HEK293T (cell line): ENCODE data around the gene NUDT16L1.
A peak's percentile ranks its signal among the peaks of the same experiment; 100 is the strongest.
"Not testable (repeated sequence)": the region's sequence is repeated elsewhere in the genome, so short reads cannot be mapped to it uniquely, and the experiment has no call there.

Experiments
- CTCF ChIA-PET: fragments of 350-600 bp; formaldehyde crosslinking; extraction: SDS; loops from one replicate; lab custom pipeline; 2021; ENCODE audit warnings: antibody characterized with exemption, inconsistent platforms; lab: Yijun Ruan, JAX
- POLR2A ChIA-PET: fragments of 350-600 bp; formaldehyde crosslinking; extraction: SDS; loops from one replicate; lab custom pipeline; 2020; ENCODE audit warnings: antibody characterized with exemption, inconsistent platforms; lab: Yijun Ruan, JAX
- DNase-seq: peaks from one replicate; pipeline ENCODE4 v3.0.0; 2012; ENCODE audit warnings: mixed read lengths; ENCODE audit errors: extremely low spot score
- ARNT ChIP-seq: fragments of 450-650 bp; IDR thresholded peaks from 2 replicates; pipeline ENCODE4 v1.6.1; 2017; ENCODE audit warnings: mild to moderate bottlenecking
- BHLHE40 ChIP-seq: fragments of 450-650 bp; IDR thresholded peaks from 2 replicates; pipeline ENCODE4 v1.6.1; 2016; ENCODE audit warnings: mild to moderate bottlenecking, moderate library complexity, borderline replicate concordance
- CTBP1 ChIP-seq: fragments of 450-650 bp; IDR thresholded peaks from 2 replicates; pipeline ENCODE4 v1.6.1; 2016; ENCODE audit warnings: borderline replicate concordance
- ELF4 ChIP-seq: fragments of 450-650 bp; IDR thresholded peaks from 2 replicates; pipeline ENCODE4 v1.6.1; 2017; ENCODE audit warnings: antibody characterized with exemption
- FOXA1 ChIP-seq: fragments of 450-650 bp; IDR thresholded peaks from 2 replicates; pipeline ENCODE4 v1.6.1; 2016; ENCODE audit warnings: mild to moderate bottlenecking
- FOXK2 ChIP-seq: fragments of 450-650 bp; IDR thresholded peaks from 2 replicates; pipeline ENCODE4 v1.6.1; 2016; ENCODE audit warnings: mild to moderate bottlenecking
- FOXM1 ChIP-seq: fragments of 450-650 bp; IDR thresholded peaks from 2 replicates; pipeline ENCODE4 v1.6.1; 2017; ENCODE audit warnings: mild to moderate bottlenecking, borderline replicate concordance
- HDGF ChIP-seq: fragments of 450-650 bp; IDR thresholded peaks from 2 replicates; pipeline ENCODE4 v1.6.1; 2017; ENCODE audit warnings: antibody characterized with exemption, borderline replicate concordance
- L3MBTL2 ChIP-seq: fragments of 450-650 bp; conservative IDR thresholded peaks from 2 replicates; pipeline ENCODE4 v1.6.1; 2016; ENCODE audit warnings: mild to moderate bottlenecking
- LEF1 ChIP-seq: fragments of 450-650 bp; IDR thresholded peaks from 2 replicates; pipeline ENCODE4 v1.6.1; 2017; ENCODE audit warnings: mild to moderate bottlenecking, borderline replicate concordance
- NFRKB ChIP-seq: fragments of 450-650 bp; IDR thresholded peaks from 2 replicates; pipeline ENCODE4 v1.6.1; 2016; ENCODE audit warnings: mild to moderate bottlenecking, moderate library complexity
- PKNOX1 ChIP-seq: fragments of 450-650 bp; IDR thresholded peaks from 2 replicates; pipeline ENCODE4 v1.6.1; 2016
- SP1 ChIP-seq: fragments of 450-650 bp; IDR thresholded peaks from 2 replicates; pipeline ENCODE4 v1.6.1; 2017
- SUZ12 ChIP-seq: fragments of 450-650 bp; IDR thresholded peaks from 2 replicates; pipeline ENCODE4 v1.6.1; 2016; ENCODE audit warnings: mild to moderate bottlenecking
- TARDBP ChIP-seq: fragments of 450-650 bp; IDR thresholded peaks from 2 replicates; pipeline ENCODE4 v1.6.1; 2016
- ZNF384 ChIP-seq: fragments of 450-650 bp; IDR thresholded peaks from 2 replicates; pipeline ENCODE4 v1.6.1; 2016

The NUDT16L1 gene

GRCh38 chr16:4693296-4693955 lies at the start of gene NUDT16L1:
NUDT16L1 (plus strand) TSS chr16:4693562; CDS start chr16:4693727, 165 bp downstream.
- POLR2A ChIA-PET = interaction anchor here (1.4 to 2.9 kb wide), 3 partner anchors 11 to 76 kb away, joined by 4 to 12 read pairs (median 5); partner anchors contain the start of genes ANKS3 and DNAAF8
- CTCF ChIA-PET = no interaction called here
- DNase-seq = peak; percentile 98
- TF ChIP-seq TARDBP = no peak
- TF ChIP-seq FOXM1 = no peak
- no peak for TF ChIP-seq BHLHE40
- no peak; the same call in 1 of the 2 replicates for TF ChIP-seq L3MBTL2
- TF ChIP-seq PKNOX1 = peak; percentile 52; the same call in 1 of the 2 replicates

- ChIA-PET POLR2A (no interaction called here), CTCF (no interaction called here)
- DNase-seq = no peak
- TF ChIP-seq ELF4 (no peak), ZNF384 (no peak), FOXK2 (no peak), TARDBP (no peak), LEF1 (no peak), HDGF (no peak), NFRKB (no peak), ARNT (no peak), FOXA1 (no peak)
Observed at GRCh38 chr16:4646773-4647643, 46.4 kb upstream of the NUDT16L1 start.

- no peak for TF ChIP-seq ELF4
- ChIA-PET CTCF (no interaction called here), POLR2A (no interaction called here)
- DNase-seq = no peak
Observed at GRCh38 chr16:4647644-4647980, 45.8 kb upstream of the NUDT16L1 start.

GRCh38 chr16:4648917-4649316 lies 44.4 kb upstream of the NUDT16L1 start:
- ChIA-PET CTCF (no interaction called here), POLR2A (no interaction called here)
- TF ChIP-seq CTBP1 (no peak), LEF1 (no peak), ARNT (no peak), FOXM1 (no peak), L3MBTL2 (no peak), BHLHE40 (no peak), TARDBP (no peak), SUZ12 (no peak), PKNOX1 (no peak), ELF4 (no peak), FOXK2 (no peak), ZNF384 (no peak), FOXA1 (no peak), NFRKB (no peak), HDGF (no peak), SP1 (no peak)
- no peak for DNase-seq

GRCh38 chr16:4649744-4650442 lies 43.5 kb upstream of the NUDT16L1 start:
- POLR2A ChIA-PET = no interaction called here
- TF ChIP-seq BHLHE40 (no peak), NFRKB (no peak)
- CTCF ChIA-PET = interaction anchor here (0.6 to 0.7 kb wide), 3 partner anchors 31 to 209 kb away, joined by 3 to 9 read pairs (median 3); no protein-coding TSS in a partner anchor
- no peak for DNase-seq

GRCh38 chr16:4650443-4651074 lies 42.8 kb upstream of the NUDT16L1 start:
- peak; percentile 88 for DNase-seq
- POLR2A ChIA-PET = not testable (repeated sequence)
- CTCF ChIA-PET = interaction anchor here (0.6 kb wide), 1 partner anchor 32 kb away, joined by 3 read pairs; no protein-coding TSS in a partner anchor
- TF ChIP-seq BHLHE40 (peak; percentile 49; the same call in 1 of the 2 replicates), L3MBTL2 (peak; percentile 64)

- no peak for DNase-seq
- TF ChIP-seq PKNOX1 = no peak
- no peak for TF ChIP-seq CTBP1
- no peak for TF ChIP-seq HDGF
- no peak for TF ChIP-seq SP1
- TF ChIP-seq ARNT = no peak
- TF ChIP-seq LEF1 = no peak
- TF ChIP-seq BHLHE40 = no peak
- TF ChIP-seq TARDBP = no peak
- no peak for TF ChIP-seq FOXK2
- TF ChIP-seq SUZ12 = no peak
- TF ChIP-seq ZNF384 = no peak
- no peak for TF ChIP-seq FOXA1
- TF ChIP-seq FOXM1 = no peak
- TF ChIP-seq NFRKB = no peak
- CTCF ChIA-PET = no interaction called here
- POLR2A ChIA-PET = no interaction called here
Observed at GRCh38 chr16:4651827-4652226, 41.5 kb upstream of the NUDT16L1 start.
